Nephron (organoid): ENCODE measurements around the gene NAPA.

Experiments used
- H3K27ac Mint-ChIP-seq, 3 experiments: 2 replicates each; pipeline ENCODE4 v1.8.0; 2020; ENCODE audit warnings: mixed read lengths in 3 of 3, mild to moderate bottlenecking in 2 of 3, moderate library complexity in 1 of 3
- H3K27me3 Mint-ChIP-seq: 2 replicates; pipeline ENCODE4 v1.8.0; 2021; ENCODE audit warnings: low read depth, mild to moderate bottlenecking, moderate library complexity, mixed read lengths
- H3K36me3 Mint-ChIP-seq: 2 replicates; pipeline ENCODE4 v1.8.0; 2020; ENCODE audit warnings: low read depth, mixed read lengths
- H3K4me1 Mint-ChIP-seq: 2 replicates; pipeline ENCODE4 v1.8.0; 2020; ENCODE audit warnings: mixed read lengths
- H3K4me3 Mint-ChIP-seq, 3 experiments: 2 replicates each; pipeline ENCODE4 v1.8.0; 2020; ENCODE audit warnings: mild to moderate bottlenecking in 3 of 3, mixed read lengths in 3 of 3, moderate library complexity in 2 of 3
- H3K9me3 Mint-ChIP-seq: 2 replicates; pipeline ENCODE4 v1.8.0; 2020; ENCODE audit warnings: mixed read lengths
- TF ChIP-seq, protein P1 (sequence below), 3 experiments: fragments of 200-600 bp; sonication (generic); IDR thresholded peaks; one replicate each; pipeline ENCODE4 v1.5.0; 2021; ENCODE audit warnings: antibody characterized with exemption in 3 of 3; ENCODE audit not compliant: unreplicated experiment in 3 of 3

Gene NAPA

DNA sequence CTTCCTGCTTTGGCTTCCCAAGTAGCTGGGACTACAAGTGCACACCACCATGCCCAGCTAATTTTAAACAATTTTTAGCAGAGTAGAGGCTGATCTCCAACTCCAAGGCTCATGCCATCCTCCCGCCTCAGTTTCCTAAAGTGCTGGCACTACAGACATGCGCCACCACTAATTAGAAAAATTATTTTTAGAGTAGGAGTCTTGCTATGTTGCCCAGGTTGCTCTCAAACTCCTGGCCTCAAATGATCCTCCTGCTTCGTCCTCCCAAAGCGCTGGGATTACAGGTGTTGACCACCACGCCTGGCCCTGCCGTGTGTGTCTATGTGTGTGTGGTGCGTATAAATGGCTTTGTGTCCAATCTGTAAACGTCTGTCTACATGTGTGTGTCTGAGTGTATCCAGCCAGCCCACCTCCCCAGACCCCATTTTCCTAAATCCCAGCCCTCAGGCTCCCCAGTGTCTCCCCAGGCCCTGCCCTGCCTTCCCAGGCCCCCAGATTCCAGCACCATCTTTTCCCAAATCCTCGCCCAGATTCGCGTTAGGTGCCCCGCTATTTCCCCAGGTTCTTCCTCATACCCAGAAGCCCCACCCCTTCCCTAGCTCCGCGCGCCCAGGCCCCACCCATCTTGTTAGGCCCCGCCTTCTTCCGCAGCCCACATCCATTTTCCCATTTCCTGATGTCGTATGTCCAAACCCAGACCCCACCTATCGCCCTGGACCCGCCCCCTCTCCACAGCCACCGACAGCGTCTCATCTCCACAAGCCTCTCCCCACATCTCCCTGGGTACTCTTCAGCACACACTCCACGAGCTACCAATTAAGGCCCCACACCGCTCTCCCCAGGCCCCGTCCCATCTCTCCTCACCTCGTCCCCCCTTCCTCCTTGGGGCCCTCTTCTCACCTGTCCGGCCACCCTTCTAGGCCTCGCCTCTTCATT is 68.1 kb downstream of the NAPA start:
- peaks cover 98% of the 10 kb centered on the region for H3K27me3 Mint-ChIP-seq
- H3K9me3 Mint-ChIP-seq = peaks cover 6% of the 10 kb centered on the region
- peaks cover 15% of the 10 kb centered on the region for H3K4me1 Mint-ChIP-seq
- H3K27ac Mint-ChIP-seq = no peak overlapping the region
- H3K4me3 Mint-ChIP-seq = peak overlapping the region; percentile 37 to 51 (median 49)
- TF ChIP-seq, protein P1, sequence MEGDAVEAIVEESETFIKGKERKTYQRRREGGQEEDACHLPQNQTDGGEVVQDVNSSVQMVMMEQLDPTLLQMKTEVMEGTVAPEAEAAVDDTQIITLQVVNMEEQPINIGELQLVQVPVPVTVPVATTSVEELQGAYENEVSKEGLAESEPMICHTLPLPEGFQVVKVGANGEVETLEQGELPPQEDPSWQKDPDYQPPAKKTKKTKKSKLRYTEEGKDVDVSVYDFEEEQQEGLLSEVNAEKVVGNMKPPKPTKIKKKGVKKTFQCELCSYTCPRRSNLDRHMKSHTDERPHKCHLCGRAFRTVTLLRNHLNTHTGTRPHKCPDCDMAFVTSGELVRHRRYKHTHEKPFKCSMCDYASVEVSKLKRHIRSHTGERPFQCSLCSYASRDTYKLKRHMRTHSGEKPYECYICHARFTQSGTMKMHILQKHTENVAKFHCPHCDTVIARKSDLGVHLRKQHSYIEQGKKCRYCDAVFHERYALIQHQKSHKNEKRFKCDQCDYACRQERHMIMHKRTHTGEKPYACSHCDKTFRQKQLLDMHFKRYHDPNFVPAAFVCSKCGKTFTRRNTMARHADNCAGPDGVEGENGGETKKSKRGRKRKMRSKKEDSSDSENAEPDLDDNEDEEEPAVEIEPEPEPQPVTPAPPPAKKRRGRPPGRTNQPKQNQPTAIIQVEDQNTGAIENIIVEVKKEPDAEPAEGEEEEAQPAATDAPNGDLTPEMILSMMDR (IDR thresholded peaks at IDR 0.05; ENCODE audit: unreplicated experiment in 3 of 3) = no peak
- H3K36me3 Mint-ChIP-seq = no peaks in the 10 kb centered on the region

DNA sequence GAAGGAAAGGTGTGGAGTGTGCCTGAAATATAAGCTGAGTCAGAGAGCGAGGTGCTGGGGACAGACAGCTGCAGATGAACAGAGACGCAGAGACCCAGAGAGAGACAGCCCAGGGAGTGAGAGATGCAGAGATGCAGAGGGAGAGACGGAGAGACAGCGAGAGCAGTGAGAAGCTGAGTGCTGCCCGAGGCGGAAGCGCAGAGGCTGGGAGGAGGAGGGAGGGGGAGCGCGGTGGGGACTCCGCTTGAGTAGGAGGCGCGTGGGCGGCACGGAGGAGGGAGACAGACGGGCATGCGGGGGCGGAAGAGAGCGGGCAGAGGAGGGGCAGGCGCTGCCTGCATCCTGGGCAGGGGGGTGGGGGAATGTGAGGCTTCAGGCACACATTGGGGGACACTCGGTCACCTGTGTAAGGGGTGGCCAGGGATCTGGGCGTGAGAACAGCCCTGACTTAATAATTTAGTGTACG is 68.9 kb downstream of the NAPA start:
- Mint-ChIP-seq H3K36me3 (no peaks in the 10 kb centered on the region), H3K9me3 (peaks cover 6% of the 10 kb centered on the region), H3K4me3 (peak overlapping the region; percentile 0 to 26 (median 12)), H3K4me1 (peaks cover 15% of the 10 kb centered on the region), H3K27me3 (peaks cover 95% of the 10 kb centered on the region), H3K27ac (no peak overlapping the region)
- TF ChIP-seq, protein P1 (IDR thresholded peaks at IDR 0.05; ENCODE audit: unreplicated experiment in 3 of 3) = no peak

DNA sequence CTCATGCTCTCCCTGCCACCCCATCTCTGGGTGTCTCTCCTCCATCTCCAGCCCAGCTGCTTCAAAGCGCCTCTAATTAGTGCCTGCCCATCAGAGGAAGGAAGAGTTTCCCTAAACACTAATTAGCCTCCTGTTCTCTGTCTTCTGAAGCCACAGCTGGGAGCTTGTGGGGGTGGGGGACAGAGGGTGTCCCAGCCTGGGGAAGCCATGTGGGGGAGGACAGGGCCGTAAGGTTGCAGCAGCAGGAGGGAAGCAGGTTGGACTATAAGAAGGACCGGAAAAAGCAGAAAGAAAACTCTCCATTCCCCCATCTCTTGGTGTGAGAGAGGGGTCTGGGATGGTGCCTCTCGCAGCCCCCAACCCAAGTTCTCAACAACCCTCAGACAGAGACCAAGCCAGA is 69.3 kb downstream of the NAPA start:
- no peaks in the 10 kb centered on the region for H3K36me3 Mint-ChIP-seq
- peaks cover 95% of the 10 kb centered on the region for H3K27me3 Mint-ChIP-seq

GRCh38 chr19:47444388-47444821 is 70.5 kb downstream of the NAPA start:
- peaks cover 6% of the 10 kb centered on the region for H3K9me3 Mint-ChIP-seq
- TF ChIP-seq, protein P1 (IDR thresholded peaks at IDR 0.05; ENCODE audit: unreplicated experiment in 3 of 3) = no peak
- peaks cover 94% of the 10 kb centered on the region for H3K27me3 Mint-ChIP-seq
- no peaks in the 10 kb centered on the region for H3K36me3 Mint-ChIP-seq
- peaks cover 15% of the 10 kb centered on the region for H3K4me1 Mint-ChIP-seq
- no peak overlapping the region for H3K4me3 Mint-ChIP-seq
- no peak overlapping the region for H3K27ac Mint-ChIP-seq

More for the DNA sequence above, 69.3 kb downstream of the NAPA start:
- Mint-ChIP-seq H3K4me3 (peak overlapping the region; percentile 0 to 50 (median 26)), H3K27ac (no peak overlapping the region), H3K9me3 (peaks cover 6% of the 10 kb centered on the region), H3K4me1 (peaks cover 15% of the 10 kb centered on the region)
- TF ChIP-seq, protein P1 (IDR thresholded peaks at IDR 0.05; ENCODE audit: unreplicated experiment in 3 of 3) = no peak

DNA sequence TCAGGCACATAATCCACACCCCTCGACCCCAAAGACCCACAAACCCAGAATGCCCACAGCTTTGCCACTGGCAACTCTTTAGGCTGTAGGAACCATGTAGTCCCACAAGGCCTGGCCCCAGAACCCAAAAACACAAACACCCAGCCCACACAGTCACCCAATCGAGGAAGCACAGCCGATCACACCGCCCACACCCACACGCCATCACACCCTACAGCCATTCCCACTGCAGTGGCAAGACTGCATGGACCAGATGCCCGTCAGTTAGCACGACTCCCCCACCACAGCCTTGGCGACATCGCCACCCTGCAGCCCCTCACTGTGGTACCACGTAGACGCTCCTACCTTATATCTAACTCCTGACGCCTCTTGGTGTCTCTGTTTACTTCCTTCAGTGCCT is 71.5 kb downstream of the NAPA start:
- Mint-ChIP-seq H3K4me3 (no peak overlapping the region), H3K9me3 (peaks cover 6% of the 10 kb centered on the region), H3K36me3 (no peaks in the 10 kb centered on the region), H3K27me3 (peaks cover 90% of the 10 kb centered on the region), H3K4me1 (peaks cover 15% of the 10 kb centered on the region), H3K27ac (no peak overlapping the region)
- TF ChIP-seq, protein P1 (IDR thresholded peaks at IDR 0.05; ENCODE audit: unreplicated experiment in 3 of 3) = no peak
